Left lung (tissue), 10 donors: Measurements from ENCODE around the gene PAX4. TPM values are rescaled to one million over a fixed set of nuclear protein-coding genes. Genes with fewer than 3 reads are reported as not detected.
A peak's percentile ranks its signal among the peaks of the same experiment; 100 is the strongest.

Experiments
- ATAC-seq: fragments of 200-7000 bp; cut with Tn5 transposase; one replicate; pipeline ENCODE4 v1.9.1; 2020; ENCODE audit warnings: moderate library complexity
- DNase-seq, 4 donors: peaks; one replicate each; pipeline ENCODE4 v3.0.0-alpha.2; 2013 to 2020
- H3K27ac ChIP-seq, 2 donors: fragments of 200-600 bp; sonication (generic) in 1 of 2; one replicate each; pipeline versions ENCODE4 v1.5.0 to v1.8.0; 2020 to 2021
- H3K27me3 ChIP-seq, 2 donors: fragments of 200-600 bp; sonication (generic) in 1 of 2; one replicate each; pipeline versions ENCODE4 v1.5.0 to v1.8.0; 2020 to 2021
- H3K36me3 ChIP-seq, 2 donors: fragments of 200-600 bp; sonication (generic) in 1 of 2; one replicate each; pipeline versions ENCODE4 v1.5.0 to v1.8.0; 2020 to 2021
- H3K4me1 ChIP-seq, 2 donors: fragments of 200-600 bp; one replicate each; pipeline ENCODE4 v1.8.0; 2021
- H3K4me3 ChIP-seq, 2 donors: fragments of 200-600 bp; sonication (generic) in 1 of 2; one replicate each; pipeline versions ENCODE4 v1.5.0 to v1.8.0; 2020 to 2021; ENCODE audit warnings: mild to moderate bottlenecking in 1 of 2
- H3K9me3 ChIP-seq, 2 donors: fragments of 200-600 bp; sonication (generic) in 1 of 2; one replicate each; pipeline versions ENCODE4 v1.5.0 to v1.8.0; 2020 to 2021
- CTCF ChIP-seq, 2 donors: fragments of 200-600 bp; sonication (generic) in 1 of 2; IDR thresholded peaks; one replicate each; pipeline versions ENCODE4 v1.5.0 to v1.8.0; 2021; ENCODE audit warnings: antibody characterized with exemption in 2 of 2
- intact Hi-C, 2 donors: fragments of 100-400 bp; cut with DNase I; formaldehyde crosslinking; loops; one replicate each; pipeline versions ENCODE4 v1.11.2 to v1.14.2; 2022
- polyA plus RNA-seq, 6 donors: library from polyadenylated mRNA; unstranded; fragments of 120-200 nt; gene quantifications; one replicate each; pipeline ENCODE4 v1.2.1, GENCODE V29; 2013; ENCODE audit not compliant: insufficient read length in 6 of 6
- total RNA-seq, 2 donors: library from RNA; stranded (reverse); fragmentation: NEBNext Ultra II Directional; extraction: Animal tissue kit (Norgen Biotek cat#: 25700); gene quantifications; one replicate each; pipeline ENCODE4 v1.2.1, GENCODE V29; 2021
- donor health status: DM: no; HTN: yes; CAD: no.
- donor health status: DM: no; HTN: no; CAD: no.

Gene PAX4
- total and polyA plus RNA-seq, 8 donors: not detected

- intact Hi-C loops: no loop called here
- TF ChIP-seq CTCF (IDR thresholded peaks at IDR 0.05): no peak
- ATAC-seq: no peak
Observed at GRCh38 chr7:127591591-127591990, 26.4 kb downstream of the PAX4 start.

GRCh38 chr7:127591189-127591588, 26.8 kb downstream of the PAX4 start:
- TF ChIP-seq CTCF (IDR thresholded peaks at IDR 0.05): no peak
- Histone ChIP-seq H3K4me3 (no peak overlapping the region), H3K27me3 (no peaks in the 10 kb centered on the region), H3K9me3 (no peaks in the 10 kb centered on the region), H3K36me3 (peaks cover 0 to 27% of the 10 kb centered on the region in 2 donors), H3K27ac (no peak overlapping the region), H3K4me1 (peaks cover 8 to 32% of the 10 kb centered on the region in 2 donors)
- intact Hi-C loops: no loop called here
- ATAC-seq (no peak), DNase-seq (no peak)

More at GRCh38 chr7:127591591-127591990, 26.4 kb downstream of the PAX4 start:
- Histone ChIP-seq H3K27ac (no peak overlapping the region), H3K36me3 (peaks cover 0 to 27% of the 10 kb centered on the region in 2 donors), H3K9me3 (no peaks in the 10 kb centered on the region), H3K4me3 (no peak overlapping the region), H3K27me3 (no peaks in the 10 kb centered on the region), H3K4me1 (peaks cover 8 to 32% of the 10 kb centered on the region in 2 donors)
- no peak for DNase-seq

- H3K27me3 ChIP-seq: no peaks in the 10 kb centered on the region
- ATAC-seq (no peak), DNase-seq (no peak)
- H3K36me3 ChIP-seq: peaks cover 0 to 27% of the 10 kb centered on the region in 2 donors
- H3K9me3 ChIP-seq: no peaks in the 10 kb centered on the region
- peak overlapping the region in 1 of 2 donors; percentile 78 for H3K4me3 ChIP-seq
- peaks cover 8 to 36% of the 10 kb centered on the region in 2 donors for H3K4me1 ChIP-seq
- no peak for TF ChIP-seq CTCF (IDR thresholded peaks at IDR 0.05)
- H3K27ac ChIP-seq: peak overlapping the region in 1 of 2 donors; percentile 80
- intact Hi-C loops: no loop called here
Observed at GRCh38 chr7:127589896-127590295, 28.0 kb downstream of the PAX4 start.

GRCh38 chr7:127588697-127589482, 29.1 kb downstream of the PAX4 start:
- peak; percentile 63 for ATAC-seq
- Histone ChIP-seq H3K4me3 (peak overlapping the region; percentile 78 to 95), H3K36me3 (peaks cover 0 to 27% of the 10 kb centered on the region in 2 donors), H3K27ac (peak overlapping the region; percentile 80 to 85), H3K9me3 (no peaks in the 10 kb centered on the region), H3K27me3 (no peaks in the 10 kb centered on the region), H3K4me1 (peaks cover 18 to 41% of the 10 kb centered on the region in 2 donors)
- peak in 3 of 4 donors; percentile 46 to 70 (median 68) for DNase-seq
- TF ChIP-seq CTCF (IDR thresholded peaks at IDR 0.05): peak in 1 of 2 donors; percentile 25
- intact Hi-C loops: no loop called here

GRCh38 chr7:127588019-127588696, 29.8 kb downstream of the PAX4 start, which contains the start of gene ARF5:
Gene ARF5, plus strand, starts transcription at chr7:127588411. Its CDS starts 88 bp downstream, at chr7:127588499.
- H3K4me1 ChIP-seq: peaks cover 25 to 48% of the 10 kb centered on the region in 2 donors
- ATAC-seq: peak; percentile 92
- TF ChIP-seq CTCF (IDR thresholded peaks at IDR 0.05): no peak
- H3K9me3 ChIP-seq: no peaks in the 10 kb centered on the region
- intact Hi-C loops: no loop called here
- peaks cover 0 to 28% of the 10 kb centered on the region in 2 donors for H3K36me3 ChIP-seq
- no peaks in the 10 kb centered on the region for H3K27me3 ChIP-seq
- peak within 1 kb of the TSS; percentile 78 to 95 for H3K4me3 ChIP-seq
- peak within 1 kb of the TSS; percentile 80 to 85 for H3K27ac ChIP-seq
- peak; percentile 88 to 98 (median 93) for DNase-seq
